ENCODE data around the gene UCK2. TPM values are rescaled to one million over a fixed set of nuclear protein-coding genes. Genes with fewer than 3 reads are reported as not detected.

The UCK2 gene
- polyA plus RNA-seq, 3 donors, result 12.4 to 15.4 (median 12.8) TPM

GRCh38 chr1:165925498-165926079 lies 98.2 kb downstream of the UCK2 start:
- Mint-ChIP-seq H3K27me3 (ENCODE audit: low read depth in 3 of 3) (peaks cover 8 to 15% (median 10%) of the 10 kb centered on the region in 3 donors), H3K4me3 (no peak overlapping the region), H3K9me3 (no peaks in the 10 kb centered on the region), H3K36me3 (no peaks in the 10 kb centered on the region), H3K27ac (no peak overlapping the region), H3K4me1 (peaks cover 4% of the 10 kb centered on the region)
- intact Hi-C loops (cut with micrococcal nuclease), result loop anchor here in 1 of 2 donors (10.0 kb wide), 1 partner anchor 1129 kb away; no protein-coding TSS in a partner anchor
- H3K4me3 ChIP-seq (replicated peaks in 1 of 3; ENCODE audit: low read depth in 2 of 3, low read length in 3 of 3), result no peak overlapping the region
- H3K27me3 ChIP-seq (ENCODE audit: control insufficient read depth in 2 of 2, insufficient read depth in 2 of 2, low read length in 2 of 2), result peaks cover 0 to 3% of the 10 kb centered on the region in 2 donors
- DNase-seq, result no peak
- H3K36me3 ChIP-seq (replicated peaks in 1 of 2; ENCODE audit: control insufficient read depth in 1 of 2, insufficient read depth in 2 of 2, low read length in 2 of 2), result no peaks in the 10 kb centered on the region
- H3K79me2 ChIP-seq (ENCODE audit: insufficient read depth, low read length), result no peaks in the 10 kb centered on the region
- no peak overlapping the region for H3K27ac ChIP-seq (ENCODE audit: low read depth in 1 of 2, low read length in 2 of 2)
- no peak for TF ChIP-seq CTCF (IDR thresholded peaks at IDR 0.05)
- no peaks in the 10 kb centered on the region for H3K4me1 ChIP-seq (ENCODE audit: control insufficient read depth in 1 of 2, insufficient read depth in 2 of 2, low read length in 2 of 2)
- H3K4me2 ChIP-seq (replicated peaks; ENCODE audit: extremely low read depth, low read length, poor library complexity, severe bottlenecking), result no peak overlapping the region
- WGBS (ENCODE audit: insufficient coverage), result 100% methylated on average over 1 of the region's 7 CpGs
- no peaks in the 10 kb centered on the region for H4K20me1 ChIP-seq (ENCODE audit: insufficient read depth, low read length)
- H2AFZ ChIP-seq (ENCODE audit: insufficient read depth, low read depth, low read length, poor library complexity, severe bottlenecking), result no peak overlapping the region
- no peak overlapping the region for H3K9ac ChIP-seq (ENCODE audit: insufficient read depth, low read length, poor library complexity, severe bottlenecking)
- no peaks in the 10 kb centered on the region for H3K9me3 ChIP-seq (replicated peaks in 1 of 2; ENCODE audit: control insufficient read depth in 1 of 2, insufficient read depth in 1 of 2, low read length in 2 of 2)

- Histone ChIP-seq H3K4me2 (replicated peaks; ENCODE audit: extremely low read depth, low read length, poor library complexity, severe bottlenecking) (no peak overlapping the region), H3K79me2 (ENCODE audit: insufficient read depth, low read length) (no peaks in the 10 kb centered on the region), H3K9me3 (replicated peaks in 1 of 2; ENCODE audit: control insufficient read depth in 1 of 2, insufficient read depth in 1 of 2, low read length in 2 of 2) (no peaks in the 10 kb centered on the region), H3K4me3 (replicated peaks in 1 of 3; ENCODE audit: low read depth in 2 of 3, low read length in 3 of 3) (no peak overlapping the region), H3K27me3 (ENCODE audit: control insufficient read depth in 2 of 2, insufficient read depth in 2 of 2, low read length in 2 of 2) (peaks cover 0 to 3% of the 10 kb centered on the region in 2 donors), H2AFZ (ENCODE audit: insufficient read depth, low read depth, low read length, poor library complexity, severe bottlenecking) (no peak overlapping the region), H4K20me1 (ENCODE audit: insufficient read depth, low read length) (no peaks in the 10 kb centered on the region), H3K4me1 (ENCODE audit: control insufficient read depth in 1 of 2, insufficient read depth in 2 of 2, low read length in 2 of 2) (no peaks in the 10 kb centered on the region), H3K36me3 (replicated peaks in 1 of 2; ENCODE audit: control insufficient read depth in 1 of 2, insufficient read depth in 2 of 2, low read length in 2 of 2) (no peaks in the 10 kb centered on the region), H3K9ac (ENCODE audit: insufficient read depth, low read length, poor library complexity, severe bottlenecking) (no peak overlapping the region), H3K27ac (ENCODE audit: low read depth in 1 of 2, low read length in 2 of 2) (no peak overlapping the region)
- H3K36me3 Mint-ChIP-seq, result no peaks in the 10 kb centered on the region
- no peak overlapping the region for H3K27ac Mint-ChIP-seq
- no CpG with 5 or more reads among the region's 2 CpGs for WGBS (ENCODE audit: insufficient coverage)
- intact Hi-C loops (cut with micrococcal nuclease), result loop anchor here in 1 of 2 donors (10.0 kb wide), 1 partner anchor 1128 kb away; no protein-coding TSS in a partner anchor
- H3K9me3 Mint-ChIP-seq, result no peaks in the 10 kb centered on the region
- no peak overlapping the region for H3K4me3 Mint-ChIP-seq
- no peak for DNase-seq
- peaks cover 7 to 15% (median 9%) of the 10 kb centered on the region in 3 donors for H3K27me3 Mint-ChIP-seq (ENCODE audit: low read depth in 3 of 3)
- no peak for TF ChIP-seq CTCF (IDR thresholded peaks at IDR 0.05)
- peaks cover 4% of the 10 kb centered on the region for H3K4me1 Mint-ChIP-seq
Observed at GRCh38 chr1:165927169-165927568, 99.8 kb downstream of the UCK2 start.

Measured in CD14-positive monocyte (primary cell).